NT2/D1 (cell line): ENCODE data around the gene ATP13A5.

ENCODE experiments used
- SUZ12 ChIP-seq: IDR thresholded peaks from 2 replicates; pipeline ENCODE4 v1.6.1; 2011; ENCODE audit not compliant: insufficient read length, insufficient read depth; ENCODE audit errors: extremely low read depth
- YY1 ChIP-seq: IDR thresholded peaks from 2 replicates; pipeline ENCODE4 v1.6.1; 2011; ENCODE audit not compliant: insufficient read length, insufficient read depth
- ZNF274 ChIP-seq: IDR thresholded peaks from 2 replicates; pipeline ENCODE4 v1.6.1; 2011; ENCODE audit warnings: mild to moderate bottlenecking, low read depth, low read length

DNA sequence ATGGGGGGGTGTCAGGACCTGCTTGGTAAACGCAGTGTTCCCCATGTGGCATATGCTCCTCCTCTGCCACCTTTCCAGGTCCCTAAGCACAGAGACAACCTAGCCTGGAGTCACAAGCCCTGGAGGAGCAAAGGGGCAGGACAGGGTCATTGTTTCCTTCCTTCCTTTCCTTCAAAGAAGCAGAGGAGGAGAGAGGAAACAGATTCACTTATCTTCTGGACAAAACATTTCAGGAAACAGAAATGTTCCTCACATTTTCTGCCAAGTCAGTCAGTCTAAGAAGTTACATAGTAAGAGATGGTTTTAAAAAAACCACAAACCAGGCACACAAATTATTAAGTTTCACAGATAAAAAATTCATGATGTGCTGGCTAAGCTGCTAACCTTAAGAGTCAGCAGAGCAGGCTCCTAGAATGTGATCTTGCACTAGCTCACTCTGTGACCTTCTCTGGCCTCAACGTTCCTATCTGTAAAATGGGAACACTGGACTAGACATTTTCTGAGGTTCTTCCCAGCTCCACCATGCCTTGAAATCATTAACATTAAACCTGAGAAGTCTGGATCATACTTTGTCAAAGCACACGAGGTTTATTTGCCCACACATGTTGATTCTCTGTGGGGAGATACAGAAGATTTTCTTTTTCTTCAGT, 47.9 kb downstream of the ATP13A5 start:
- no peak for TF ChIP-seq SUZ12
- TF ChIP-seq YY1 = no peak
- no peak for TF ChIP-seq ZNF274
